SK-N-SH treated with all-trans-retinoic acid at 6 μM for 48 hours (cell line): ENCODE results near the gene NSD1.

ENCODE experiments used
- CSDC2 ChIP-seq: fragments of 250-450 bp; sonication (Bioruptor Pico); IDR thresholded peaks from 2 replicates; pipeline ENCODE4 v1.5.0; 2020; ENCODE audit warnings: mild to moderate bottlenecking, moderate library complexity
- PATZ1 ChIP-seq: fragments of 250-450 bp; sonication (Bioruptor Pico); IDR thresholded peaks from 2 replicates; pipeline ENCODE4 v1.8.0; 2020; ENCODE audit warnings: mild to moderate bottlenecking, moderate library complexity, borderline replicate concordance
- PPARA ChIP-seq: fragments of 250-450 bp; sonication (Bioruptor Pico); IDR thresholded peaks from 2 replicates; pipeline ENCODE4 v1.5.0; 2020; ENCODE audit warnings: mild to moderate bottlenecking, borderline replicate concordance
- ZC3H10 ChIP-seq: fragments of 250-450 bp; sonication (Bioruptor Pico); IDR thresholded peaks from 2 replicates; pipeline ENCODE4 v1.5.1; 2021; ENCODE audit warnings: mild to moderate bottlenecking, moderate library complexity
- ZNF565 ChIP-seq: fragments of 450-650 bp; formaldehyde crosslinking; conservative IDR thresholded peaks from 2 replicates; pipeline ENCODE4 v1.5.0; 2020; ENCODE audit warnings: low read depth, mild to moderate bottlenecking, moderate library complexity

- TF ChIP-seq CSDC2 (CRISPR knock-in tag): no peak
- no peak for TF ChIP-seq ZNF565 (CRISPR knock-in tag)
- no peak for TF ChIP-seq PATZ1
- no peak for TF ChIP-seq ZC3H10 (CRISPR knock-in tag)
- TF ChIP-seq PPARA: no peak
Observed at GRCh38 chr5:177087398-177088005, 46.1 kb upstream of the NSD1 start.
